Measurements from ENCODE around the gene MAGEA3.
"Not testable (repeated sequence)": the region's sequence is repeated elsewhere in the genome, so short reads cannot be mapped to it uniquely, and the experiment has no call there.

Gene MAGEA3

DNA sequence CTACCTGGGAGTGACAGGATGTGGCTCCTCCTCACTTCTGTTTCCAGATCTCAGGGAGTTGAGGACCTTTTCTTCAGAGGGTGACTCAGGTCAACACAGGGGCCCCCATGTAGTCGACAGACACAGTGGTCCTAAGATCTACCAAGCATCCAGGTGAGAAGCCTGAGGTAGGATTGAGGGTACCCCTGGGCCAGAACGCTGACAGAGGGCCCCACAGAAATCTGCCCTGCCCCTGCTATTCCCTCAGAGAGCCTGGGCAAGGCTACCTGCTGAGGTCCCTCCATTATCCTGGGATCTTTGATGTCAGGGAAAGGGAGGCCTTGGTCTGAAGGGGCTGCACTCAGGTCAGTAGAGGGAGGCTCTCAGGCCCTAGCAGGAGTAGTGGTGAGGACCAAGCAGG, 36.5 kb downstream of the MAGEA3 start:
- no peak for DNase-seq (ENCODE audit: low read depth in 2 of 2)
- no peak overlapping the region for H3K4me3 ChIP-seq (replicated peaks in 1 of 2; ENCODE audit: low read depth in 2 of 2, low read length in 2 of 2)
- TF ChIP-seq, protein P1, sequence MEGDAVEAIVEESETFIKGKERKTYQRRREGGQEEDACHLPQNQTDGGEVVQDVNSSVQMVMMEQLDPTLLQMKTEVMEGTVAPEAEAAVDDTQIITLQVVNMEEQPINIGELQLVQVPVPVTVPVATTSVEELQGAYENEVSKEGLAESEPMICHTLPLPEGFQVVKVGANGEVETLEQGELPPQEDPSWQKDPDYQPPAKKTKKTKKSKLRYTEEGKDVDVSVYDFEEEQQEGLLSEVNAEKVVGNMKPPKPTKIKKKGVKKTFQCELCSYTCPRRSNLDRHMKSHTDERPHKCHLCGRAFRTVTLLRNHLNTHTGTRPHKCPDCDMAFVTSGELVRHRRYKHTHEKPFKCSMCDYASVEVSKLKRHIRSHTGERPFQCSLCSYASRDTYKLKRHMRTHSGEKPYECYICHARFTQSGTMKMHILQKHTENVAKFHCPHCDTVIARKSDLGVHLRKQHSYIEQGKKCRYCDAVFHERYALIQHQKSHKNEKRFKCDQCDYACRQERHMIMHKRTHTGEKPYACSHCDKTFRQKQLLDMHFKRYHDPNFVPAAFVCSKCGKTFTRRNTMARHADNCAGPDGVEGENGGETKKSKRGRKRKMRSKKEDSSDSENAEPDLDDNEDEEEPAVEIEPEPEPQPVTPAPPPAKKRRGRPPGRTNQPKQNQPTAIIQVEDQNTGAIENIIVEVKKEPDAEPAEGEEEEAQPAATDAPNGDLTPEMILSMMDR (IDR thresholded peaks at IDR 0.05; ENCODE audit: low read depth, low read length): no peak

DNA sequence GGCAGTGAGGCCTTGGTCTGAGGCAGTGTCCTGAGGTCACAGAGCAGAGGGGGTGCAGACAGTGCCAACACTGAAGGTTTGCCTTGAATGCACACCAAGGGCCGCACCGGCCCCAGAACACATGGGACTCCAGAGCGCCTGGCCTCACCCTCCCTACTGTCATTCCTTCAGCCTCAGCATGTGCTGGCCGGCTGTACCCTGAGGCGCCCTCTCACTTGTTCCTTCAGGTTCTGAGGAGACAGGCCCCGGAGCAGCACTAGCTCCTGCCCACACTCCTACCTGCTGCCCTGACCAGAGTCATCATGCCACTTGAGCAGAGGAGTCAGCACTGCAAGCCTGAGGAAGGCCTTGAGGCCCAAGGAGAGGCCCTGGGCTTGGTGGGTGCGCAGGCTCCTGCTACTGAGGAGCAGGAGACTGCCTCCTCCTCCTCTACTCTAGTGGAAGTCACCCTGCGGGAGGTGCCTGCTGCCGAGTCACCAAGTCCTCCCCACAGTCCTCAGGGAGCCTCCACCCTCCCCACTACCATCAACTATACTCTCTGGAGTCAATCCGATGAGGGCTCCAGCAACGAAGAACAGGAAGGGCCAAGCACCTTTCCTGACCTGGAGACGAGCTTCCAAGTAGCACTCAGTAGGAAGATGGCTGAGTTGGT, 37.4 kb downstream of the MAGEA3 start:
- TF ChIP-seq, protein P1 (IDR thresholded peaks at IDR 0.05; ENCODE audit: low read depth, low read length): no peak
- no peak for DNase-seq (ENCODE audit: low read depth in 2 of 2)
- H3K4me3 ChIP-seq (replicated peaks in 1 of 2; ENCODE audit: low read depth in 2 of 2, low read length in 2 of 2): no peak overlapping the region

DNA sequence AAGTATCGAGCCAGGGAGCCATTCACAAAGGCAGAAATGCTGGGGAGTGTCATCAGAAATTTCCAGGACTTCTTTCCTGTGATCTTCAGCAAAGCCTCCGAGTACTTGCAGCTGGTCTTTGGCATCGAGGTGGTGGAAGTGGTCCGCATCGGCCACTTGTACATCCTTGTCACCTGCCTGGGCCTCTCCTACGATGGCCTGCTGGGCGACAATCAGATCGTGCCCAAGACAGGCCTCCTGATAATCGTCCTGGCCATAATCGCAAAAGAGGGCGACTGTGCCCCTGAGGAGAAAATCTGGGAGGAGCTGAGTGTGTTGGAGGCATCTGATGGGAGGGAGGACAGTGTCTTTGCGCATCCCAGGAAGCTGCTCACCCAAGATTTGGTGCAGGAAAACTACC, 37.9 kb downstream of the MAGEA3 start:
- not testable (repeated sequence) for H3K4me3 ChIP-seq (replicated peaks in 1 of 2; ENCODE audit: low read depth in 2 of 2, low read length in 2 of 2); DNase-seq (ENCODE audit: low read depth in 2 of 2)

DNA sequence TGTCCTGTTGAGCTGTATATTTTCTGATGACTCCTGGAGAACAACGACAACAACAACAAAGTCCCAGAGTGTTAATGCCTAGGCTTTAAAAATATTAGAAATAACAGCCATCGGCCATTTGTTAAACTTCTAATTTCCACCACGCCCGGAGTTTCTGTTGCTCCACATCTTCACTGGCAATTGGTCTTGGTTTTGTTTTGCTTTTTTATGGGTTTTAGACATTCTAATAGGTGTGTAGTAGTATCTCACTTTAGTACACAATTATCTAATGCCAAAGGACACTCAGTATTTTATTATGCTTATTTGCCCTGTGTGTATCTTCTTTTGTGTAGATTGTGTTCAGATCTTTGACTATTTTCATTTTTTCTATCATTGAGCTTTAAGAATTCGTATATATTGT, 40.0 kb downstream of the MAGEA3 start:
- H3K4me3 ChIP-seq (replicated peaks in 1 of 2; ENCODE audit: low read depth in 2 of 2, low read length in 2 of 2): no peak overlapping the region
- DNase-seq (ENCODE audit: low read depth in 2 of 2): no peak
- TF ChIP-seq, protein P1 (IDR thresholded peaks at IDR 0.05; ENCODE audit: low read depth, low read length): no peak

All from cardiac fibroblast (primary cell).